Measurements from ENCODE around the gene NKTR.
"Not testable (repeated sequence)": the region's sequence is repeated elsewhere in the genome, so short reads cannot be mapped to it uniquely, and the experiment has no call there.

- TF ChIP-seq, protein P1, sequence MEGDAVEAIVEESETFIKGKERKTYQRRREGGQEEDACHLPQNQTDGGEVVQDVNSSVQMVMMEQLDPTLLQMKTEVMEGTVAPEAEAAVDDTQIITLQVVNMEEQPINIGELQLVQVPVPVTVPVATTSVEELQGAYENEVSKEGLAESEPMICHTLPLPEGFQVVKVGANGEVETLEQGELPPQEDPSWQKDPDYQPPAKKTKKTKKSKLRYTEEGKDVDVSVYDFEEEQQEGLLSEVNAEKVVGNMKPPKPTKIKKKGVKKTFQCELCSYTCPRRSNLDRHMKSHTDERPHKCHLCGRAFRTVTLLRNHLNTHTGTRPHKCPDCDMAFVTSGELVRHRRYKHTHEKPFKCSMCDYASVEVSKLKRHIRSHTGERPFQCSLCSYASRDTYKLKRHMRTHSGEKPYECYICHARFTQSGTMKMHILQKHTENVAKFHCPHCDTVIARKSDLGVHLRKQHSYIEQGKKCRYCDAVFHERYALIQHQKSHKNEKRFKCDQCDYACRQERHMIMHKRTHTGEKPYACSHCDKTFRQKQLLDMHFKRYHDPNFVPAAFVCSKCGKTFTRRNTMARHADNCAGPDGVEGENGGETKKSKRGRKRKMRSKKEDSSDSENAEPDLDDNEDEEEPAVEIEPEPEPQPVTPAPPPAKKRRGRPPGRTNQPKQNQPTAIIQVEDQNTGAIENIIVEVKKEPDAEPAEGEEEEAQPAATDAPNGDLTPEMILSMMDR (optimal IDR thresholded peaks at IDR 0.05 in 1 of 3, IDR thresholded peaks at IDR 0.05 in 1 of 3, conservative IDR thresholded peaks at IDR 0.05 in 1 of 3; ENCODE audit: extremely low read depth in 1 of 3, insufficient read depth in 2 of 3, low read length in 3 of 3): not testable (repeated sequence)
- not testable (repeated sequence) for TF ChIP-seq EZH2 (IDR thresholded peaks at IDR 0.05; ENCODE audit: low read length)
Measured at GRCh38 chr3:42597098-42597497, 3.4 kb upstream of the NKTR start.

All from keratinocyte (primary cell).